Activated CD4-positive, alpha-beta T cell treated with anti-CD3 and anti-CD28 coated beads, Interleukin-2, amount 10 ng/mL, durations not matched to agents 7 days and 5 days (primary cell): ENCODE results near the gene ACBD5. TPM values are rescaled to one million over a fixed set of nuclear protein-coding genes. Genes with fewer than 3 reads are reported as not detected.
A peak's percentile ranks its signal among the peaks of the same experiment; 100 is the strongest.
"Not testable (repeated sequence)": the region's sequence is repeated elsewhere in the genome, so short reads cannot be mapped to it uniquely, and the experiment has no call there.

ENCODE experiments used
- CTCF ChIA-PET: fragments of 350-600 bp; sonication (Branson Sonifier 250); formaldehyde crosslinking; loops from one replicate; lab custom pipeline; 2021; ENCODE audit warnings: antibody characterized with exemption; lab: Charles Lee
- POLR2A ChIA-PET: fragments of 350-600 bp; sonication (Branson Sonifier 250); formaldehyde crosslinking; loops from one replicate; lab custom pipeline; 2021; ENCODE audit warnings: antibody characterized with exemption; lab: Charles Lee
- DNase-seq: peaks from one replicate; pipeline ENCODE4 v3.0.0-alpha.2; 2020
- H3K27ac Mint-ChIP-seq: one replicate; pipeline ENCODE4 v1.8.0; 2021; ENCODE audit warnings: mild to moderate bottlenecking, moderate library complexity, mixed read lengths
- H3K27me3 Mint-ChIP-seq: one replicate; pipeline ENCODE4 v1.8.0; 2021; ENCODE audit warnings: mixed read lengths
- H3K36me3 Mint-ChIP-seq: one replicate; pipeline ENCODE4 v1.8.0; 2021; ENCODE audit warnings: low read depth, mixed read lengths
- H3K4me1 Mint-ChIP-seq: one replicate; pipeline ENCODE4 v1.8.0; 2021; ENCODE audit warnings: mixed read lengths
- H3K4me3 Mint-ChIP-seq: one replicate; pipeline ENCODE4 v1.8.0; 2021; ENCODE audit warnings: mild to moderate bottlenecking, moderate library complexity, mixed read lengths
- H3K9me3 Mint-ChIP-seq: one replicate; pipeline ENCODE4 v1.8.0; 2021; ENCODE audit warnings: mixed read lengths
- total RNA-seq, 2 experiments: library from RNA; stranded (reverse); gene quantifications; one replicate each; pipeline ENCODE4 v1.2.3, GENCODE V29; 2021

The ACBD5 gene
- total RNA-seq, result 10 to 100 TPM; 19.2 to 21.6 TPM

GRCh38 chr10:27240212-27241009 lies at the start of gene ACBD5:
ACBD5 (minus strand) TSS chr10:27240797; CDS start chr10:27240688, 109 bp downstream.
- no peaks in the 10 kb centered on the region for H3K9me3 Mint-ChIP-seq
- peak within 1 kb of the TSS; percentile 99 for H3K27ac Mint-ChIP-seq
- peak; percentile 78 for DNase-seq
- peaks cover 32% of the 10 kb centered on the region for H3K4me1 Mint-ChIP-seq
- POLR2A ChIA-PET, result interaction anchor here (0.6 to 0.7 kb wide), 2 partner anchors 86 to 153 kb away, joined by 3 to 4 read pairs; partner anchors contain the start of gene YME1L1
- H3K4me3 Mint-ChIP-seq, result peak within 1 kb of the TSS; percentile 92
- CTCF ChIA-PET, result interaction anchor here (1.2 kb wide), 2 partner anchors 11 to 17 kb away, joined by 4 to 5 read pairs; no protein-coding TSS in a partner anchor
- peaks cover 8% of the 10 kb centered on the region for H3K36me3 Mint-ChIP-seq
- no peaks in the 10 kb centered on the region for H3K27me3 Mint-ChIP-seq

- Mint-ChIP-seq H3K4me1 (peaks cover 5% of the 10 kb centered on the region), H3K36me3 (no peaks in the 10 kb centered on the region), H3K4me3 (no peak overlapping the region), H3K27ac (no peak overlapping the region), H3K9me3 (no peaks in the 10 kb centered on the region), H3K27me3 (no peaks in the 10 kb centered on the region)
- ChIA-PET CTCF (interaction anchor here (0.8 to 1.2 kb wide), 3 partner anchors 28 to 34 kb away, joined by 3 to 4 read pairs (median 3); no protein-coding TSS in a partner anchor), POLR2A (no interaction called here)
- DNase-seq, result peak; percentile 47
These were observed 44.5 kb upstream of the ACBD5 start for GRCh38 chr10:27285093-27285492.

GRCh38 chr10:27276581-27276980 lies 36.0 kb upstream of the ACBD5 start:
- Mint-ChIP-seq H3K4me3 (no peak overlapping the region), H3K36me3 (no peaks in the 10 kb centered on the region), H3K4me1 (no peaks in the 10 kb centered on the region), H3K9me3 (peaks cover 4% of the 10 kb centered on the region), H3K27me3 (peaks cover 54% of the 10 kb centered on the region), H3K27ac (no peak overlapping the region)
- ChIA-PET POLR2A (no interaction called here), CTCF (no interaction called here)
- DNase-seq, result no peak

- CTCF ChIA-PET, H3K36me3 Mint-ChIP-seq, POLR2A ChIA-PET, DNase-seq, H3K27ac Mint-ChIP-seq, H3K4me1 Mint-ChIP-seq, H3K4me3 Mint-ChIP-seq, H3K9me3 Mint-ChIP-seq: not testable (repeated sequence)
- H3K27me3 Mint-ChIP-seq, result peaks cover 52% of the 10 kb centered on the region
These were observed 25.4 kb upstream of the ACBD5 start for GRCh38 chr10:27266025-27266424.

GRCh38 chr10:27262788-27263187 lies 22.2 kb upstream of the ACBD5 start:
- POLR2A ChIA-PET, H3K9me3 Mint-ChIP-seq, CTCF ChIA-PET, H3K4me3 Mint-ChIP-seq, H3K27ac Mint-ChIP-seq, DNase-seq, H3K36me3 Mint-ChIP-seq: not testable (repeated sequence)
- Mint-ChIP-seq H3K4me1 (peaks cover 15% of the 10 kb centered on the region), H3K27me3 (peaks cover 61% of the 10 kb centered on the region)

GRCh38 chr10:27258838-27259812 lies 18.5 kb upstream of the ACBD5 start:
- H3K4me1 Mint-ChIP-seq, result peaks cover 26% of the 10 kb centered on the region
- H3K27me3 Mint-ChIP-seq, result peaks cover 62% of the 10 kb centered on the region
- no peak overlapping the region for H3K27ac Mint-ChIP-seq
- DNase-seq, result no peak
- H3K4me3 Mint-ChIP-seq, result peak overlapping the region; percentile 74
- peaks cover 7% of the 10 kb centered on the region for H3K9me3 Mint-ChIP-seq
- peaks cover 14% of the 10 kb centered on the region for H3K36me3 Mint-ChIP-seq
- POLR2A ChIA-PET, result no interaction called here
- CTCF ChIA-PET, result interaction anchor here (1.2 to 1.6 kb wide), 2 partner anchors 8 to 71 kb away, joined by 4 to 5 read pairs; no protein-coding TSS in a partner anchor

GRCh38 chr10:27258492-27258837 lies 17.9 kb upstream of the ACBD5 start:
- ChIA-PET POLR2A (no interaction called here), CTCF (no interaction called here)
- peaks cover 16% of the 10 kb centered on the region for H3K36me3 Mint-ChIP-seq
- H3K27me3 Mint-ChIP-seq, result peaks cover 59% of the 10 kb centered on the region
- peaks cover 7% of the 10 kb centered on the region for H3K9me3 Mint-ChIP-seq
- DNase-seq, result no peak
- H3K4me1 Mint-ChIP-seq, result peaks cover 29% of the 10 kb centered on the region
- no peak overlapping the region for H3K27ac Mint-ChIP-seq
- H3K4me3 Mint-ChIP-seq, result peak overlapping the region; percentile 68

- Mint-ChIP-seq H3K4me3 (peak overlapping the region; percentile 57), H3K27ac (no peak overlapping the region)
- CTCF ChIA-PET, result interaction anchor here (1.0 to 1.2 kb wide), 6 partner anchors 11 to 102 kb away, joined by 3 to 4 read pairs (median 3); partner anchors contain the start of gene YME1L1
These were observed 15.9 kb upstream of the ACBD5 start for GRCh38 chr10:27256299-27257189.

GRCh38 chr10:27253576-27253975 lies 13.0 kb upstream of the ACBD5 start:
- ChIA-PET POLR2A (no interaction called here), CTCF (interaction anchor here (1.1 to 1.2 kb wide), 2 partner anchors 14 to 32 kb away, joined by 3 read pairs; no protein-coding TSS in a partner anchor)
- H3K4me1 Mint-ChIP-seq, result peaks cover 28% of the 10 kb centered on the region
- H3K27me3 Mint-ChIP-seq, result peaks cover 21% of the 10 kb centered on the region
- H3K27ac Mint-ChIP-seq, result peak overlapping the region; percentile 36
- no peak for DNase-seq
- peak overlapping the region; percentile 7 for H3K4me3 Mint-ChIP-seq
- peaks cover 7% of the 10 kb centered on the region for H3K9me3 Mint-ChIP-seq
- peaks cover 18% of the 10 kb centered on the region for H3K36me3 Mint-ChIP-seq

More at GRCh38 chr10:27256299-27257189, 15.9 kb upstream of the ACBD5 start:
- peaks cover 36% of the 10 kb centered on the region for H3K4me1 Mint-ChIP-seq
- peaks cover 46% of the 10 kb centered on the region for H3K27me3 Mint-ChIP-seq
- POLR2A ChIA-PET, result no interaction called here
- peaks cover 19% of the 10 kb centered on the region for H3K36me3 Mint-ChIP-seq
- no peak for DNase-seq
- H3K9me3 Mint-ChIP-seq, result peaks cover 7% of the 10 kb centered on the region

GRCh38 chr10:27252267-27253000 lies 11.8 kb upstream of the ACBD5 start:
- CTCF ChIA-PET, result interaction anchor here (0.5 to 2.3 kb wide), 9 partner anchors 9 to 523 kb away, joined by 3 to 24 read pairs (median 3); partner anchors contain the start of genes ACBD5 and MASTL
- Mint-ChIP-seq H3K9me3 (peaks cover 6% of the 10 kb centered on the region), H3K27ac (peak overlapping the region; percentile 84), H3K4me1 (peaks cover 17% of the 10 kb centered on the region), H3K4me3 (peak overlapping the region; percentile 72), H3K27me3 (peaks cover 10% of the 10 kb centered on the region), H3K36me3 (peaks cover 13% of the 10 kb centered on the region)
- peak; percentile 75 for DNase-seq
- POLR2A ChIA-PET, result no interaction called here

- Mint-ChIP-seq H3K4me1 (peaks cover 10% of the 10 kb centered on the region), H3K4me3 (no peak overlapping the region)
These were observed 11.0 kb upstream of the ACBD5 start for GRCh38 chr10:27251554-27251953.

More at GRCh38 chr10:27251554-27251953, 11.0 kb upstream of the ACBD5 start:
- CTCF ChIA-PET, result interaction anchor here (0.5 to 2.3 kb wide), 6 partner anchors 8 to 169 kb away, joined by 3 to 24 read pairs (median 4); partner anchors contain the start of gene ACBD5
- Mint-ChIP-seq H3K27me3 (peaks cover 7% of the 10 kb centered on the region), H3K27ac (peak overlapping the region; percentile 36), H3K36me3 (peaks cover 6% of the 10 kb centered on the region), H3K9me3 (no peaks in the 10 kb centered on the region)
- no peak for DNase-seq
- POLR2A ChIA-PET, result no interaction called here
